Measurements from ENCODE around the gene BAIAP2. TPM values are rescaled to one million over a fixed set of nuclear protein-coding genes. Genes with fewer than 3 reads are reported as not detected.

BAIAP2 gene
- polyA plus RNA-seq, 2 donors: 91.2 to 107 TPM

- Histone ChIP-seq H3K4me3 (ENCODE audit: low read depth in 1 of 2, low read length in 2 of 2) (no peak overlapping the region), H3K9me3 (ENCODE audit: control insufficient read depth in 2 of 2, insufficient read depth in 1 of 2, low read depth in 1 of 2, low read length in 1 of 2) (peaks cover 0 to 2% of the 10 kb centered on the region in 2 donors), H3K27me3 (ENCODE audit: control insufficient read depth in 1 of 2, insufficient read depth in 2 of 2, low read length in 2 of 2) (no peaks in the 10 kb centered on the region), H3K4me1 (ENCODE audit: control insufficient read depth in 2 of 2, insufficient read depth in 2 of 2, low read length in 1 of 2) (peaks cover 6 to 13% of the 10 kb centered on the region in 2 donors), H3K36me3 (ENCODE audit: control insufficient read depth in 2 of 2, insufficient read depth in 2 of 2, low read length in 1 of 2) (peaks cover 6 to 68% of the 10 kb centered on the region in 2 donors), H3K27ac (ENCODE audit: low read depth in 2 of 2, low read length in 1 of 2) (no peak overlapping the region)
- WGBS, 2 donors: 41 to 49% methylated on average over 33 of the region's 33 CpGs
Measured at GRCh38 chr17:81101614-81102306, 66.8 kb downstream of the BAIAP2 start.

GRCh38 chr17:81102352-81102751 lies 67.4 kb downstream of the BAIAP2 start:
- no peak overlapping the region for H3K4me3 ChIP-seq (ENCODE audit: low read depth in 1 of 2, low read length in 2 of 2)
- peaks cover 0 to 2% of the 10 kb centered on the region in 2 donors for H3K9me3 ChIP-seq (ENCODE audit: control insufficient read depth in 2 of 2, insufficient read depth in 1 of 2, low read depth in 1 of 2, low read length in 1 of 2)
- no peaks in the 10 kb centered on the region for H3K27me3 ChIP-seq (ENCODE audit: control insufficient read depth in 1 of 2, insufficient read depth in 2 of 2, low read length in 2 of 2)
- H3K36me3 ChIP-seq (ENCODE audit: control insufficient read depth in 2 of 2, insufficient read depth in 2 of 2, low read length in 1 of 2): peaks cover 6 to 73% of the 10 kb centered on the region in 2 donors
- peaks cover 2 to 8% of the 10 kb centered on the region in 2 donors for H3K4me1 ChIP-seq (ENCODE audit: control insufficient read depth in 2 of 2, insufficient read depth in 2 of 2, low read length in 1 of 2)
- no peak overlapping the region for H3K27ac ChIP-seq (ENCODE audit: low read depth in 2 of 2, low read length in 1 of 2)
- WGBS, 2 donors: 81 to 84% methylated on average over 12 of the region's 12 CpGs

DNA sequence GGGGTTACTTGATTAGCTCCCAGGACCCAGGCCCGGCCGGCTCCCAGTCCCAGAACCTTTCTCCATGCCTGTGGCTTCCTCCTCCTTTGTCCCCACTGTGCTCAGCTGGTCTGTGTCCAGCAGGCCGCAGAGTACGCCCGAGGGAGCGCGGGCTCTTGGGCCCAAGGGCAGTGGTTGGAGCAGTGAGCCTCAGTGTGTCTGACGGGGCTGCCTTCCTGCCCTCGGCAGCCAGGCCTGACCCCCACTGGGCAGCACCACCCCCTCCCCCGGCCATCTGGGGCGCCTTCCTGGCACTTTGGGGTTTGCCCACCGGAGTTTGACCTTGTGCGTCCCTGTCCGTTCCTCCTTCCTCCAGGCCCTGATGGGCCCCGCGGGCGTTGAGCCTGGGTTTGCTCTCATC lies 67.9 kb downstream of the BAIAP2 start:
- Histone ChIP-seq H3K36me3 (ENCODE audit: control insufficient read depth in 2 of 2, insufficient read depth in 2 of 2, low read length in 1 of 2) (peaks cover 6 to 72% of the 10 kb centered on the region in 2 donors), H3K27me3 (ENCODE audit: control insufficient read depth in 1 of 2, insufficient read depth in 2 of 2, low read length in 2 of 2) (no peaks in the 10 kb centered on the region), H3K4me1 (ENCODE audit: control insufficient read depth in 2 of 2, insufficient read depth in 2 of 2, low read length in 1 of 2) (peaks cover 0 to 2% of the 10 kb centered on the region in 2 donors), H3K9me3 (ENCODE audit: control insufficient read depth in 2 of 2, insufficient read depth in 1 of 2, low read depth in 1 of 2, low read length in 1 of 2) (peaks cover 0 to 2% of the 10 kb centered on the region in 2 donors), H3K27ac (ENCODE audit: low read depth in 2 of 2, low read length in 1 of 2) (no peak overlapping the region), H3K4me3 (ENCODE audit: low read depth in 1 of 2, low read length in 2 of 2) (no peak overlapping the region)
- WGBS, 2 donors: 91 to 92% methylated on average over 16 to 17 of the region's 17 CpGs

DNA sequence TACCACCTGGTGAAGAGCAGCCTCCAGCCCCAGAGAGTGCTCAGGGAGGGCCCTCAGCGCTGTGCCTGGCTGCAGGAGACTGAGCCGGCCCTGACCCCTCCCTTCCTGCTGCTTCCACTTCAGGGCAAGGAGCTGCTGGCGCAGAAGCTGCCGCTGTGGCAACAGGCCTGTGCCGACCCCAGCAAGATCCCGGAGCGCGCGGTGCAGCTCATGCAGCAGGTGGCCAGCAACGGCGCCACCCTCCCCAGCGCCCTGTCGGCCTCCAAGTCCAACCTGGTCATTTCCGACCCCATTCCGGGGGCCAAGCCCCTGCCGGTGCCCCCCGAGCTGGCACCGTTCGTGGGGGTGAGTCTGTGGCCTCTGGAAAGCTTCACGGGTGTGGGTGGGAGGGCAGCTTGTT lies 68.4 kb downstream of the BAIAP2 start:
- Histone ChIP-seq H3K9me3 (ENCODE audit: control insufficient read depth in 2 of 2, insufficient read depth in 1 of 2, low read depth in 1 of 2, low read length in 1 of 2) (peaks cover 0 to 2% of the 10 kb centered on the region in 2 donors), H3K27ac (ENCODE audit: low read depth in 2 of 2, low read length in 1 of 2) (no peak overlapping the region), H3K36me3 (ENCODE audit: control insufficient read depth in 2 of 2, insufficient read depth in 2 of 2, low read length in 1 of 2) (peaks cover 6 to 76% of the 10 kb centered on the region in 2 donors), H3K4me3 (ENCODE audit: low read depth in 1 of 2, low read length in 2 of 2) (no peak overlapping the region), H3K4me1 (ENCODE audit: control insufficient read depth in 2 of 2, insufficient read depth in 2 of 2, low read length in 1 of 2) (no peaks in the 10 kb centered on the region), H3K27me3 (ENCODE audit: control insufficient read depth in 1 of 2, insufficient read depth in 2 of 2, low read length in 2 of 2) (no peaks in the 10 kb centered on the region)
- 89 to 92% methylated on average over 18 to 20 of the region's 20 CpGs for WGBS, 2 donors

DNA sequence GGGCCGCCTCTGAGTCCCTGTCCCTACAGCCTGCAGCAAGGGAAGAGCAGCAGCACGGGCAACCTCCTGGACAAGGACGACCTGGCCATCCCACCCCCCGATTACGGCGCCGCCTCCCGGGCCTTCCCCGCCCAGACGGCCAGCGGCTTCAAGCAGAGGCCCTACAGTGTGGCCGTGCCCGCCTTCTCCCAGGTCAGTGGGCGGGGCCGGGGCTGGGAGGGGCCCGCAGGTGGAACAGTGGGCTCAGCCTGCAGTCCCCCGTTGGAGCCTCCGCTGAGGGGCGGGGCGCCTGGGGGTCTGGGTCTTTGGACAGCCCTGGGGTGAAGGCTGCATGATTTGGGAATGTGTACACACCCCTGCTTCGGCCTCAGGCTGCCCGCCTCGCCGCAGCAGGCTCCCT lies 71.8 kb downstream of the BAIAP2 start:
- H3K4me3 ChIP-seq (ENCODE audit: low read depth in 1 of 2, low read length in 2 of 2): no peak overlapping the region
- H3K27me3 ChIP-seq (ENCODE audit: control insufficient read depth in 1 of 2, insufficient read depth in 2 of 2, low read length in 2 of 2): no peaks in the 10 kb centered on the region
- no peaks in the 10 kb centered on the region for H3K4me1 ChIP-seq (ENCODE audit: control insufficient read depth in 2 of 2, insufficient read depth in 2 of 2, low read length in 1 of 2)
- peaks cover 6 to 79% of the 10 kb centered on the region in 2 donors for H3K36me3 ChIP-seq (ENCODE audit: control insufficient read depth in 2 of 2, insufficient read depth in 2 of 2, low read length in 1 of 2)
- no peaks in the 10 kb centered on the region for H3K9me3 ChIP-seq (ENCODE audit: control insufficient read depth in 2 of 2, insufficient read depth in 1 of 2, low read depth in 1 of 2, low read length in 1 of 2)
- no peak overlapping the region for H3K27ac ChIP-seq (ENCODE audit: low read depth in 2 of 2, low read length in 1 of 2)
- WGBS, 2 donors: 91 to 92% methylated on average over 21 to 24 of the region's 24 CpGs

DNA sequence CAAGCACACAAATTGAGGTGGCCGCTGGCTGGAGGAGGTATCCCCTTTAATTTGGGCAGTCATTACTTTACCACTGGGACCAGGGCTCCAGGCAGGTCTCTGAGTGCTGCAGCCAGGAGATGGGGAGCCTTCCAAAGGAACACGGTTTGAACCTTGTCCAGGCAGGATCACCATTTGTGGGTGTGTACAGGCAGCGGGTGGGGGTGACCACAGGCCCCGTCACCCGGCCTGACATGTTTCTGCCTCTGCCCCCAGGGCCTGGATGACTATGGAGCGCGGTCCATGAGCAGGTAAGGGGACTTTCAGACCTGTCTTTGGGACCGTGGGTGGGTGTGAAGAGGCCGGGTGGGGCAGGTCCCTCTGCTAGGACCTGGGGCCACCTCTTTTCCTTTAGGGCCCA lies 73.3 kb downstream of the BAIAP2 start:
- Histone ChIP-seq H3K4me3 (ENCODE audit: low read depth in 1 of 2, low read length in 2 of 2) (no peak overlapping the region), H3K36me3 (ENCODE audit: control insufficient read depth in 2 of 2, insufficient read depth in 2 of 2, low read length in 1 of 2) (peaks cover 6 to 82% of the 10 kb centered on the region in 2 donors)
- 60 to 77% methylated on average over 9 of the region's 9 CpGs for WGBS, 2 donors

GRCh38 chr17:81109957-81110356 lies 75.0 kb downstream of the BAIAP2 start:
- Histone ChIP-seq H3K4me1 (ENCODE audit: control insufficient read depth in 2 of 2, insufficient read depth in 2 of 2, low read length in 1 of 2) (no peaks in the 10 kb centered on the region), H3K9me3 (ENCODE audit: control insufficient read depth in 2 of 2, insufficient read depth in 1 of 2, low read depth in 1 of 2, low read length in 1 of 2) (no peaks in the 10 kb centered on the region), H3K27me3 (ENCODE audit: control insufficient read depth in 1 of 2, insufficient read depth in 2 of 2, low read length in 2 of 2) (no peaks in the 10 kb centered on the region), H3K27ac (ENCODE audit: low read depth in 2 of 2, low read length in 1 of 2) (no peak overlapping the region), H3K36me3 (ENCODE audit: control insufficient read depth in 2 of 2, insufficient read depth in 2 of 2, low read length in 1 of 2) (peaks cover under 1 to 72% of the 10 kb centered on the region in 2 donors), H3K4me3 (ENCODE audit: low read depth in 1 of 2, low read length in 2 of 2) (no peak overlapping the region)
- WGBS, 2 donors: 78 to 83% methylated on average over 22 of the region's 22 CpGs

More for the DNA sequence above, 73.3 kb downstream of the BAIAP2 start:
- Histone ChIP-seq H3K27ac (ENCODE audit: low read depth in 2 of 2, low read length in 1 of 2) (no peak overlapping the region), H3K27me3 (ENCODE audit: control insufficient read depth in 1 of 2, insufficient read depth in 2 of 2, low read length in 2 of 2) (no peaks in the 10 kb centered on the region), H3K4me1 (ENCODE audit: control insufficient read depth in 2 of 2, insufficient read depth in 2 of 2, low read length in 1 of 2) (no peaks in the 10 kb centered on the region), H3K9me3 (ENCODE audit: control insufficient read depth in 2 of 2, insufficient read depth in 1 of 2, low read depth in 1 of 2, low read length in 1 of 2) (no peaks in the 10 kb centered on the region)

GRCh38 chr17:81110488-81111040 lies 75.6 kb downstream of the BAIAP2 start:
- no peak overlapping the region for H3K27ac ChIP-seq (ENCODE audit: low read depth in 2 of 2, low read length in 1 of 2)
- peaks cover 0 to 68% of the 10 kb centered on the region in 2 donors for H3K36me3 ChIP-seq (ENCODE audit: control insufficient read depth in 2 of 2, insufficient read depth in 2 of 2, low read length in 1 of 2)
- 86 to 88% methylated on average over 30 of the region's 30 CpGs for WGBS, 2 donors

DNA sequence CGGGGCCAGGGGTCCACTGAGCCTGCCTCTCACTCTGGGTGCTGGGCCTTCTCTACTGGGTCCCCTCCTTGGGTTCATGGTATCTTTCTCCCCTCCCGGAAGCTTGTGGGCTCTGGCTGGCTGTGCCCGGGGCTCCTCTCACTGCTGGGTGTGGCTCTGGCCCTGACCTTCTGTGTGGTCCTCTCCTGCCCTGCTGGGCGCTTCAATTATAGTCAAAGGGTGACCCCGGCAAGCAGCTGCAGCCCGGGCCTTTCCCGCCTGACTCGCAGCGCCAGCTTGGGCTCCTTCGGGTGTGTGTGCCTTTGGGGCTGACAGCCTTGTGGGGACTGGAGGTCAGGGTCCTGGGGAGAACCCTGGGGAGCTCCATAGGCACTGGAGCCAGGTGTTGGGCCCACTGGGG lies 76.1 kb downstream of the BAIAP2 start:
- Histone ChIP-seq H3K9me3 (ENCODE audit: control insufficient read depth in 2 of 2, insufficient read depth in 1 of 2, low read depth in 1 of 2, low read length in 1 of 2) (no peaks in the 10 kb centered on the region), H3K4me3 (ENCODE audit: low read depth in 1 of 2, low read length in 2 of 2) (no peak overlapping the region), H3K27me3 (ENCODE audit: control insufficient read depth in 1 of 2, insufficient read depth in 2 of 2, low read length in 2 of 2) (no peaks in the 10 kb centered on the region), H3K27ac (ENCODE audit: low read depth in 2 of 2, low read length in 1 of 2) (no peak overlapping the region), H3K36me3 (ENCODE audit: control insufficient read depth in 2 of 2, insufficient read depth in 2 of 2, low read length in 1 of 2) (peaks cover 0 to 68% of the 10 kb centered on the region in 2 donors), H3K4me1 (ENCODE audit: control insufficient read depth in 2 of 2, insufficient read depth in 2 of 2, low read length in 1 of 2) (no peaks in the 10 kb centered on the region)
- WGBS, 2 donors: 74 to 80% methylated on average over 10 of the region's 10 CpGs

More at GRCh38 chr17:81110488-81111040, 75.6 kb downstream of the BAIAP2 start:
- Histone ChIP-seq H3K4me1 (ENCODE audit: control insufficient read depth in 2 of 2, insufficient read depth in 2 of 2, low read length in 1 of 2) (no peaks in the 10 kb centered on the region), H3K9me3 (ENCODE audit: control insufficient read depth in 2 of 2, insufficient read depth in 1 of 2, low read depth in 1 of 2, low read length in 1 of 2) (no peaks in the 10 kb centered on the region), H3K4me3 (ENCODE audit: low read depth in 1 of 2, low read length in 2 of 2) (no peak overlapping the region), H3K27me3 (ENCODE audit: control insufficient read depth in 1 of 2, insufficient read depth in 2 of 2, low read length in 2 of 2) (no peaks in the 10 kb centered on the region)

- H3K27ac ChIP-seq (ENCODE audit: low read depth in 2 of 2, low read length in 1 of 2): no peak overlapping the region
- no peaks in the 10 kb centered on the region for H3K27me3 ChIP-seq (ENCODE audit: control insufficient read depth in 1 of 2, insufficient read depth in 2 of 2, low read length in 2 of 2)
- H3K4me3 ChIP-seq (ENCODE audit: low read depth in 1 of 2, low read length in 2 of 2): no peak overlapping the region
- H3K36me3 ChIP-seq (ENCODE audit: control insufficient read depth in 2 of 2, insufficient read depth in 2 of 2, low read length in 1 of 2): peaks cover 0 to 65% of the 10 kb centered on the region in 2 donors
- peaks cover 0 to under 1% of the 10 kb centered on the region in 2 donors for H3K4me1 ChIP-seq (ENCODE audit: control insufficient read depth in 2 of 2, insufficient read depth in 2 of 2, low read length in 1 of 2)
- 93 to 94% methylated on average over 23 of the region's 23 CpGs for WGBS, 2 donors
- no peaks in the 10 kb centered on the region for H3K9me3 ChIP-seq (ENCODE audit: control insufficient read depth in 2 of 2, insufficient read depth in 1 of 2, low read depth in 1 of 2, low read length in 1 of 2)
Measured at GRCh38 chr17:81112450-81112849, 77.5 kb downstream of the BAIAP2 start.

Measured in esophagus (tissue), 2 donors.